Fibroblast of skin of scalp (primary cell): ENCODE data around the gene BAK1.
A peak's percentile ranks its signal among the peaks of the same experiment; 100 is the strongest.
"Not testable (repeated sequence)": the region's sequence is repeated elsewhere in the genome, so short reads cannot be mapped to it uniquely, and the experiment has no call there.

Source experiments
- DNase-seq: peaks from one replicate; pipeline ENCODE4 v3.0.0-alpha.2; 2013

Gene BAK1

DNA sequence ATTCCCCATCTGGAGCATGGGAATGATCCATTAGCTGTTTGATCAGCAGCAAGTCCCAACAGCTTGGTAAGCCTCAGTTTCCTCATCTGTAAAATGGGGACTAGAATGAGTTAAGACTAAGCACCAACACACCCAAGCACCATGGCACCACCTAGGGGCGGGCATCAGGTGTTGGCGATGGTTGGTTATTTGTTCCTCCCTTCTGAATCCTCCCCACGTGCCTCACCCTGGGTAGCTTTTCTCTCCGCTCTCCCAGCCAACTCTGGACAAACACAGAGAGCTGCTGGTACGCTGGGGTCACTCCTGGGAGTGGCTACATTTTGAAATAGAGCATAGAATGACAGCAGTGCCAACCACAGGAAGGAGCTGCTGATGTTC, 27.7 kb upstream of the BAK1 start:
- no peak for DNase-seq

DNA sequence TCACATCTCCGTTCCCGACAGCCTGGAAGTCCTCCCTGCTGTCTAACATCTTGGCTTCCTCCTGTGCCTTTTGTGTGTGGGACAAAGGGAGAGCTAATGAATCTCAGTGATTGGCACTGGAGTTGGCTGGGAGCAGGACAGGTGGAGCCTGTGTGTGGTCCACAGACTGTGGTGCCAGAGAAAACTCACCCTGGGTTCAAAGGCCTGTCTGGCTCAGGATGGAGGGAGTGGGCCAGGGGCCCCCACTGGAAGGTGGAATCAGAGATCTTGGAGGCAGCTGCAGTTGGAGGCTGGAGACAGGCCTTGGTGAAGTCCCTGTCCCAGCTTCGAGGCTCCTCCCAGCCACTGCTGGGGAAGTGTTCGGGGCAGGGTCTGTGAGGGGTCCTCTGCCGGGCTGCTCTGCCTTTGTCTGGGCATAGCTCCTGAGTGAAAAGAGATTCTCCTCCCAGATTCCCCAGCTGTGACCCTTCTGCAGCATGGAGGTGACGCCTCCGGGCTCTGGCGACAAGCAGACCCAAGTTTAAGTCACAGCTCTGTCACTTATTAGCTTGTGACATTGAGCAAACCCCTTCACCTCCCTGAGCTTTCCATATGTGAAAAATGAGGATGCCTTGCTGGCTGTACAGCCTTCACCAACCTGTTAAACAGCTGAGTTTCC, 27.2 kb upstream of the BAK1 start:
- no peak for DNase-seq

DNA sequence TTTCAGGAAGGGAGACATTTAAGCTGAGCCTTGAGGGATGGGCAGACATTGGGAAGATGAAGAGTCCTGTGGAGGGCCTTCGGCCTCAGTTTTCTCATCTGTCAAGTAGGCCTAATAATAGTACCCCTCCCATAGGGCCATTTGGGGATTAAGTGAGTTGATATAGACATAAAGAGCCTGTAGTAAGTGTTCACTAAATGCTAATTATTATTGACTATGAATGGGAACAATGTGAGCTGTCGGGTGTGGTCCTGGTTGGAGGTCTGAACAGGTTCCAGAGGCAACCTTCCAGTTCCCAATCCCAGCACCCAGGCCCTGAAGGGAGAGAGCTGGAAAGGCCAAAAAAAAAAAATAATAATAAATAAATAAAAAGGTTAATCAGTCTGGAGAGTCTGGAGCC, 26.6 kb upstream of the BAK1 start:
- DNase-seq = no peak

DNA sequence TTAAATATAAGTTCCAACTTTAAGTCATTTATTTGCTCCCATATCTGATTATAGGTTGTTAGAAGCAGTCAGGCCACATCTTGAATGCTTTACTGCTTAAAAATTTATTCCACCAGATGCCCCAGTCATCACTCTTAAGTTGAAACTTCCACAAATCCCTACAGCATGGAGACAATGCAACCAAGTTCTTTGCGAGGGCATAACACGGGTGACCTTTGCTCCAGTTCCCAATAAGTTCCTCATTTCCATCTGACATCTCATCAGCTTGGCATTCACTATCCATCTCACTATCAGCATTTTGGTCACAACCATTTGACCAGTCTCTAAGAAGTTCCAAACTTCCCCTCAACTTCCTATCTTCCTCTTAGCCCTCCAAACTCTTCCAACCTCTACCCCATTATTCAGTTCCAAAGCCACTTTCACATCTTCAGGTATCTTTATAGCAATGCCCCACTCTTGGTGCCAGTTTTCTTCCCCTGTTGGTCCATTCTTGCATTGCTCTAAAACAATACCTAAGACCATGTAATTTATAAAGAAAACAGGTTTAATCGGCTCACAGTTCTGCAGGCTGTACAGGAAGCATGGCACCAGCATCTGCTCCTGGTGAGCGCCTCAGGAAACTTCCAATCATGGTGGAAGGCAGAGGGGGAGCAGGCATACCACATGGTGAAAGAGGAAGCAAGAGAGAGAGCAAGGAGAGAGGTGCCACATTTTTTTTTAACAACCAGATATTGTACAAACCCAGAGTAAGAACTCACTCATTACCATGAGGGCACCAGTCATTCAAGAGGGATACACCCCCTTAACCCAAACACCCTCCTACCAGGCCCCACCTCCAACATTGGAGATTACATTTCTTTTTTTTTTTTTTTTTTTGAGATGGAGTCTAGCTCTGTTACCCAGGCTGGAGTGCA, 25.1 kb upstream of the BAK1 start:
- peak; percentile 31 for DNase-seq

DNA sequence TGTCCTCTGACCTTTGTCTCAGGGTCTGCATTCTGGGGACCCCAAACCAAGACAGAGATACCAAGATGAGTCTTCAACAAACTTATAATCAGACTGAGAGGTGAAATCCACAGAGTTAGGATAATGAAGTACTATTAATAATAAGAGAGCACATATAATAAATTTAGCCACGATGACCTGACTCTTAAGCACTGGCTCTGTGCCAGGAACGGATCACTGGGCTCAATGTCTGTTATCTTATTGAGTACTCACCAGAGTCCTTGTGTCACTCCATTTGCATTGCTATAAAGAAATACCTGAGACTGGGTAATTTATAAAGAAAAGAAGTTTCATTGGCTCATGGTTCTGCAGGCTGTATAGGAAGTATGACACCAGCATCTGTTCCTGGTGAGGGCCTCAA, 22.1 kb upstream of the BAK1 start:
- no peak for DNase-seq

DNA sequence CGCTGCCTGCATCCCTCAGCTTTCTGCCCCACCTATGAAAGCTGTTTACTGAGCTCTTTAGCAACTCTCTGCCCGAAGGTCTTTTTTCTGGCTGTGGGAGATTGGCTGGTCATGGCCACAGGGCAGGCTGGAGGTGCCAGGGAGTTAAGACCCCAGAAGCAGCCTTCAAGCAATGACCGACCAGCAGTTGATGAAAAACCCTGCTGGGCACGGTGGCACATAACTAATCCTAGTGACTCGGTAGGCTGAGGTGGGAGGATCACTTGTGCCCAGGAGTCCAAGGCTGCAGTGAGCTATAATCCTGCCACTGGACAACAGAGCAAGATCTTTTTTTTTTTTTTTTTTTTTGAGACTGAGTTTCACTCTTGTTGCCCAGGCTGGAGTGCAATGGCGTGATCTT, 20.7 kb upstream of the BAK1 start:
- no peak for DNase-seq

DNA sequence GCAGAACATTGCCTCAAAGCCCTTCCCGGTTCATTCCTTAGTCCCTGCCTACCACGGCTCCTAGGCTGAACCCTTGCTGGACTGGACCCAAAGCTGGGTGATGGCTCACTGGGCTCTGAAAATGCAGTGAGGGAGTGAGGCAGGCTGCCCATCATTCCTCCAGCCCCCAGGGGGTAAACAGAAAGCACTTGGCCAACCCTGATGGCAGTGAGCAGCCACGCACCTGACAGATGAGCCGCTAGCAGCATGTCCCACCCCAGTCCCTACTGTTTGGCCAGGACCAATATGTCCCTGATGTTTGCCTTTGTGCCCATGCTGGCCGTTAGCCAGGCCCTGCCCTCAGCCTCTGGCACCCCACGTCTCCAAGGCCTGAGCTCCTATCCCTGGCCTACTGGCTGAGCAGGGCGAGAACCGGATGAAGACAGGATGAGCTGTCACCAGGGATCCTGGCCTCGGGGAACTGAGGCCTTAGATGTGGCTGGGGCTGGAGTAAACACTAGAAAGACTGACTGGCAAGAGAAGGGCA, 19.4 kb upstream of the BAK1 start:
- no peak for DNase-seq

DNA sequence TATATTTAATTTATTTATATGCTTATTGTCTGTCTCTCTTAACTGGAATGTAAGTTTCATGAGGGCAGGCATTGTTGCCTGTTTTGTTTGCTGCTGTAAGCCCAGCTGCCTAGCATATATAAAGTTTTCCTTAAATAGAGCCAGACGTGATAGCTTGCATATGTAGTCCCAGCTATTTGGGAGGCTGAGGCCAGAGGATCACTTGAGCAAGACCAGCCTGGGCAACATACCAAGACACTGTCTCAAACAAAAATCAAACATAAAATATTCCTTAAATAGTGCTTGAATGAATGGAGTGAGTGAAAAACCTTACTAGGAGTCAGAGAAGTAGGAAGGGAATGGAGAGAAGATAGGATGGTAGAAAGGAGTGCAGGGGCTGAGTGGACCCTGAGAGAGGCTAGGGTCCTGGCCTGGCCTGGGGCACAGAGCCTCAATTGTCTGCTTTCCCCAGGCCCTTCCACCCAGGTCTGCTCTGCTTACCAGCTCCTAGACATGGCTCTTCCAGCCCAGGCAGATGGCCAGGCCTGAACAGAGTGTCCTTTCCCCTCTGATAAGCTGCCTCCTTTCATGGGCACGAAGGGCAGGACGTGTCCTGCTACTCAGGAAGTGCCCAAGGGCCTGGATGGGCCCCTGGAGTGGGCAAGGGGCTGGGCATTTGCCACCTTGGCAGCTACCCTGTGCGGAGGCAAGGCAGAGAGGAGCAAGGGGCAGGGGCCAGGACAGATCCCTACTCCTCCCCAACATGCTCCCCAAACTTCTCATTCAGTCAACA, 17.7 kb upstream of the BAK1 start:
- no peak for DNase-seq

DNA sequence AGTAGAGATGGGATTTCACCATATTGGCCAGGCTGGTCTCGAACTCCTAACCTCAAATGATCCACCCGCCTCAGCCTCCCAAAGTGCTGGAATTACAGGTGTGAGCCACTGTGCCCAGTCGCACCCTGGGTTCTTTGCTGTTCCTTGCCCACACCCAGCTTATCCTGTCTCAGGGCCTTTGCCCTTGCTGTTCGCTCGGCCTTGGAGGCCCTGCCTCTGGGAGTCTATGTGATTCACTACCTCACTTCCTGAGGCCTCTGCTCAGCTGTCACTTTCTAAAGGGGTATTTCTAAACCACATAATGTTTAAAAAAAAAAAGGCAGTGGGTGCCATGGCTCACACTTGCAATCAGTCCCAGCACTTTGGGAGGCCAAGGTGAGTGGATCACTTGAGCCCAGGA, 16.8 kb upstream of the BAK1 start:
- DNase-seq = not testable (repeated sequence)

DNA sequence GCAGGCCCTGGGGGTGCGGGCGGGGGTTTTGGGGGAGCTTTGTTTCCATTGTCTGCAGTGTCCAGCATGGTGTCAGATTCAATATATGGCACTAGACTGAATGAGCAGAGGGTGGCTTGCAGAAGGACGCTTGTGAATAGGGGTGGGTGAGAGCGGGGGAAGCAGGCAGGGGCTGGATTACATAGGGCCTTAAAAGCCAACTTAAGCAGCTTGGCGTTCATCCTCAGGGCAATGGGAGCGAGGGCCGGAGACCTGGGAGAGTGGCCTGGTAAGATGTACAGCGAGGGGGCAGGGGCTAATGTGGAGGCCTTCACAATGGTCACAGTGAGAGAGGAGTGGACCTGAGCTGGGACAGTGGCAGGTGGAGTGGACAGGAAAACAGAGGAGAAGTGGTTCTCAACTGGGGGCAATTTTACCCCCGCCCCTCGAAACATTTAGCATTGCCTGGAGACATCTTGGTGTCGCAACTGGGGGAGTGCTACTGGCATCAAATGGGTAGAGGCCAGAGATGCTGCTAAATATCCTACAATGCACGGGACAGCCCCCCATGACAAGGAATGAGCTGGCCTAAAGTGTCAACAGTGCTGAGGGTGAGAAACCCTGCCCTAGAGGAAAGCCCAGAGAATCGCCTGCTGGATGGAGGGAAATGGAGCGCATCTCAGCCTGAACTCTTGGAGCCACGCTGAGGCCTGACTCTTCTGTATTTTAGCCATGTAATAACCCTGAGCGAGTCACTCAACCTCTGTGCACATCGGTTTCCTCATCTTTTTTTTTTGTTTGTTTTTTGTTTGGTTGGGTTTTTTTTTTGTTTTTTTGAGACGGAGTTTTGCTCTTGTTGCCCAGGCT, 15.1 kb upstream of the BAK1 start:
- no peak for DNase-seq

DNA sequence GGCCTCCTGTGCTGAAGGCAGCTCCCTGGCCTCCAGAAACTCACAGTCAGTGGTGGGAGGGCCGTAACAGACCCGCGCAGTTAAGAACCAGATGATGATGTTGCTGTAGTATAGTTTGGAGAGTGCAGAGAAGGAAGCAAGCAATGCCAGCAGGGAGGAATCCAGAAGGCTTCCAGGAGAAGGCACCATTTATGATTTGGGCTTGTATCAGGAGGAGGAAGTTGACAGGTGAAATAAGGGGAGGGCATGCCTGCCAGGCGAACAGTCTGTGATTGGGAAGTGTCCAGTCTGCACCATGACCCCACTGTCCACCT, 13.3 kb upstream of the BAK1 start:
- no peak for DNase-seq

DNA sequence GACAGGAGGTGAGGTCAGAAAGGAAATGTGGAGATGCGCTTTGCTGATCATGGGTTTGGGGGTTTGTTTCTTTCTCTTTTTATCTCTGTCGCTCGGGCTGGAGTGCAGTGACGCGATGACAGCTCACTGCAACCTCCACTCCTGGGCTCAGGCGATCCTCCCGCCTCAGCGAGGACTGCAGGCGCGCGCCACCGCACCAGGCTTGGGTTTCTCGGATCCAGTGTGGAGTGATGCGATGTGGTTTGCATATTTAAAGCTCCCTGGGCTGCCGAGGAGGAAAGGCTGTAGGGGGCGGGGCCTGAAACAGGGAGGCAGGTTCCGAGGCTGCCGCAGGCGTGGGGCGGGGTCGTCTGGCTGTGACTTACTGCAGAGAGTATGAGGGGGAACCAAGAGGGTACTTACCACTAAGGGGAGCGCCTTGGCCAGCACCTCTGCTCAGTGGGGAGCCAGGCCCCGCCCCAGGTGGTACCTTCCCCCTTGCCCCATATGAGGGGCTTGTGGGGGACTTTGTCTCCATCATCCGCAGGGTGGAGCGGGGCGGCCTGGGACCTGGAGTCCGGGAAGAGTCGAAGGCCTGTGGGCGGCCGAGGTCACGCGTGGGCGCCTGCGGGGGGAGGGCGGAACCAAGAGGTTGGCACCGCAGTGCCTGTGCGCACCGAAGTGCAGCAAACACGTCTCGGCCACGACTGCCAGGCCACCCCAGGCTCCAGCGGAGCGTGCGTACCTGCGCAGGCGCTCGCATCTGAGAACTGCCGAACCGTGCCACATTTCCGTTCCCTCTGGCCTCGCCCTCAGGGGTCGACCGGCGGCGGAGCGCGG, 12.7 kb upstream of the BAK1 start:
- no peak for DNase-seq

DNA sequence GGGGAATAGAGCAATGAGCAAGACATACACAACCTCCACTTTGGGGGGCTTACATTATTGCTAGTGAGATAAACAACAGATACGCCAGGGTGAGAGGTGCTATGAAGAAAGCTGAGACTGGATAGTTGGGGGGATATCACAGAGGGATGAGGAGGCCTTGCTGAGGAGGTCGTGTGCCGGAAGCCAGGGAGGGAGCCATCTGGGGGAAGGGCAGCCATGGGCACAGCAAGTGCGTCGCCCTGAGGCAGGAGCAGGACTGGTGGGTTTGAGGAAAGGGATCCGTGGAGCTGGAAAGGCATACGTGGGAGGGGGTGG, 12.2 kb upstream of the BAK1 start:
- DNase-seq = no peak

DNA sequence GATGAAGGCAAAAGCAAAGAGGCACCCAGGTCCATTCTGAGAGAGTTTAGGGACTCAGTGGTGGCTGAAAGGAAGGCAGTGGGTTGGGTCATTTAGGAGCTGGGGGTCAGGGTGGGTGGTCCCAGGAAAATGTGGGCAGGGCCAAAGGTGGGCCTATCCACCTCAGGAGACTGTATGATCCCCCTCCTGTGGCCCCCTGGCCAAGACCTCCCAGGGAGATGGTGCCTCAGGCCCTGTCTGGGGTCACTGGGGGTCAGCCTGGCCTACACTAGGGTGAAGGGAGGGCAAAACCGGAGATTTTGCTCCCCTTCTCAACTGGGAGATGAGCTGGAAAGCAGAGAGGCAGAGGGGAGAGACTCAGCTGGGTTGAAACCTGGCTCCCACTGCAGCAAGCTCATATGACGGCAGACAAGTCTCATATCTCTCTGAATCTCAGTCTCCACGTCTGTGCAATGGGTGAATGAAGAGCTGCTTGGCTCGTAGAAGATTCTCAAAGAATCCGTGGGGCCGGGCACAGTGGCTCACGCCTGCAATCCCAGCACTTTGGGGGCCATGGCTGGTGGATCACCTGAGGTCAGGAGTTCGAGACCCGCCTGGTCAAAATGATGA, 11.5 kb upstream of the BAK1 start:
- no peak for DNase-seq

DNA sequence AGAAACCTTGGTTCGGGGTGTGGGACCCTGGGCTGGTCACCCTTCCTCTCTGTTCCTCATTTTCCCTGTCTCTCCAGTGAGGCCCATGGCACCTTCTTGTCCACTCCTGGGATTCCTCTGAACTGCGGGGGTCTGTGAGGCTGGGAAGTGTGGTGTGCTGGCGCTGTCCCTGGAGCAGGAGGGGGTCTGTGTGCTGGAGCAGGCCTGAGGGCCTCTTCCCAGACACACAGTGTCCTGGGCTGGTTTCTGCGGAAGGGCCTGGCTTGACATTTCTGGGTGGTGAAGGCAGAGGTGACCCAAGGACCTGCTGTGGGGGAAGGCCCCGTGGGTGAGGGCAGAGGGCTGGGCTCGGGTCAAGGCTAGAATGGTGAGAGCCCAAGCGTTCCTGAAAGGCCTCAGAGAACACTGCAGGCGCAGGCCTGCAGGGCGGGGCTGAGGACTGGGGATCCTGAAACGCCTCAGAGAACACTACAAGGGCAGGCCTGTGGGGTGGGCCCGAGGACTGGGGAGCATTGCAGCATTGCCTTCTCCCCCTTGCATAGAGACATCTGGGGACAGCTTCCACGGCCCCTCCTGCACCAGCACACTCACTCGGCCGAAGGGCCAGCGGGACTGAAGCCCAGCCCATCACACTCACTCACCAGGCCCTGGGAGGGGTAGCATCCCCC, 10.6 kb upstream of the BAK1 start:
- no peak for DNase-seq

DNA sequence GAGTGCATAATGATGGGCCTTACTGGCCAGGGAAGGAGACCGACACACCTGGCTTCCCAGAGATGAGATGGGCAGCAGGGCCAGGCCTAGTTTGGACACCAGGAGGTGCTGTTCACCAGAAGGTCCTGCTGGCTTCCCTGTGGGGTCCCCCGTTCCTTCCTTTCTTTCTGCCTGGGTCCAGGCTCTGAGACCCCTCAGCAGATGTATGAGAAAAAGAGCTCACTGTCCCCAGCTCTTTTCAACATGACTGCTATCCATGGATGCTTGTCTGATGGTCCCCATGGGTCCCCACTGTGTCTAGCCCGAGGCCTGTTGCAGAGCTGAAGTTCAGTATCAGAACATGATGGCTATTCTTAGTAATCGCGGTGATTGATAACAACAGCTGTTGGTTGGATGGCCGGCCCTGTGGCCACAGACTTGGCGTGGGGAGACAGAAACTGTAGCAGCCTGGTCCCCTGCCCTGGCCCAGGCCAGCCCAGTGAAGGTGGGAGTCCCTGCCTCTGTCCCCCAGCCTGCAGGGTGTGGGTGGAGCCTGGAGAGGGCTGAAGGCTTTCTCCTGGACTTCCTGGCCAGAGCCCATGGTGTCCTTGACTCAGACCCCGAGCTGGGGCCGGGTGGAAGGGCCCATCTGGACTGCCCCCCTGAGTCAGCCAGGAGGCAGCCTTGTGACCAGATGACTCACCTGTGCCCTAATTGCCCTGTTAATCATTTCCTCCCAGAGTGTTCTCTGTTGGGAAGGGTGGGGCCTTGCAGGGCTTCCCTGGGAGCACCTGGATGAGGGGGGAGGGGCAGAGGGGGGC, 9.9 kb upstream of the BAK1 start:
- peak; percentile 49 for DNase-seq

DNA sequence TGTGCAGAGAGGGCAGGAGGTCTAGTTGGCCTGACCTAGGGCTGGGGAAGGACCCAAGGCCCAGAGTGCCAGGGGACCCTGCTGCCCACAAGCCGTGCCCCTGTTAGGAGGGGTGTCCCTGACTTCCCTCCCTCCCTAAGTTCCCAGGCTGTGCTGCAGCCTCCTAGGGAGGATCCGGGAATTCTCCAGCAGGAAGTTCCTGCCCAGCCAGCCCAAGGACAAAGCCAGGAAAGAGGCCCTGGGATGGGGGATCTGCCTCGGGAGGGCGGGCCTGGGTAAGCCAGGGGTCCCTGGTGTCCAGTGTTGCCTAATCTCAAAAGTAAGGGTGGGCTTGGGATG, 9.3 kb upstream of the BAK1 start:
- DNase-seq = no peak

DNA sequence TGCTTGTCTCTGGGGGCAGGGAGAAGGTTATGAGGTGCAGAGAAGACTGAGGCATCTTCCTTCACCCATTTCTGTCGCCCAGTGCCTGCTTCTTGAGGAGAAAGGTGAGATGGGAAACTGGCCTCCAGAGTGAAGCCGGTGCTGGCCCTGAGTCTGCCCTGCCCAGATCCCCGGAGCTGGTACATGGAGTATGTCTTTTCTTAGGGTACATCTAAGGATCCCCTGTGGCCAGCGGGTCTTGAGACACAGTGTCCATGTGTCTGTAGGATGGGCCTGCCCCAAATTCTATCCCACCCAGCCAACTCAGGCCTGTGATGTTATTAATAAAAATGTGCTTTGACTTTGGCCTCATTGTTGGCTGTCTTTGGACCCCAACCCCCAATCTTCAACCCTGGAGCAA, 8.8 kb upstream of the BAK1 start:
- DNase-seq = no peak

DNA sequence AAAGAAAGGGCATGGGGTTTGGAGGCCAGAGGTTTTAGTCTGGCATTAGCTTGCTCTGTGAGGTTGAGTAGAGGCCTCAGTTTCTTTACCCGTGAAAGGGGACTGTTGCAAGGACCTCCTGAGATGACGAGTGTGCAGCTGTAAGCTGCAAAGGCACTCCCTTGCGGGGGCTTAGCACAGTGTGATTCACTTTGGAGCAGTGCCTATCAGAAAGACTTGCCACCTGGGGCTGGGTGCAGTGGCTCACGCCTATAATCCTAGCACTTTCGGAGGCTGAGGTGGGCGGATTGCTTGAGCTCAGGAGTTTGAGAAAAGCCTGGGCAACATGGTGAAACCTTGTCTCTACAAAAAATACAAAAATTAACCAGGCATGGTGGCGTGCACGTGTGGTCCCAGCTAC, 7.5 kb upstream of the BAK1 start:
- no peak for DNase-seq

DNA sequence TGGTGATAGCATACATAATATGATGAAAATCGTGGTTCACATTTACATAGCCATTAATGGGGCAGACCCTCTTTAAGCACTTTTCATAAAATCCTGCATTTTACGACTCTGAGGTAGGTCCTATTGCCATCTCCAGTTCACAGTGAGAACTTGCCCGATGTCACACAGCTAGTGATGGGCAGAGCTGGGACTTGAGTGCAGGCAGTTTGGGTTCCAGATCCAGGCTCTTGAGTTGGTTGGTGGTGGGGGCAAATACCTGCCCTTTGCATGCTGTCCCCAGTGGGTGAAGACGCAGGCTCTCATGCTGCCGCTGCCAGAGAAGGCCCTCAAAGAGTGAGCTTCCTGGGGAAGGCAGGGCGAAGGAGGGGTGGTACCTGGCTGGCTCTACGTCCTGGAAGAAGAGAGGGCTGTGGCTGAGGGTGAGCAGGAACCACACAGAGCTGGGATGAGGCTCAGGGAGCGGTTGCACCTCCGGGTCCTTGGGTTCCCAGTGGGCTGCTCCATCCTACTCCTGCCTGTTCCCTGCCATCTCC, 6.1 kb upstream of the BAK1 start:
- no peak for DNase-seq
